Activated T-helper 2 cell treated with anti-CD3 and anti-CD28 coated beads, Interferon-gamma antibody, Interleukin-2, Interleukin-4, amounts not matched to agents 10 μg/mL and 5 μg/mL and 100 μg/mL, durations not matched to agents 14 hours and 24 hours and 36 hours (primary cell): ENCODE data around the gene GPX3. TPM values are rescaled to one million over a fixed set of nuclear protein-coding genes. Genes with fewer than 3 reads are reported as not detected.
A peak's percentile ranks its signal among the peaks of the same experiment; 100 is the strongest.

ENCODE experiments used
- DNase-seq: peaks from one replicate; pipeline ENCODE4 v3.0.0; 2021; ENCODE audit warnings: low spot score
- H3K27ac Mint-ChIP-seq: one replicate; pipeline ENCODE4 v1.8.0; 2021; ENCODE audit warnings: mixed read lengths
- H3K27me3 Mint-ChIP-seq: one replicate; pipeline ENCODE4 v1.8.0; 2021; ENCODE audit warnings: low read depth, mixed read lengths
- H3K36me3 Mint-ChIP-seq: one replicate; pipeline ENCODE4 v1.8.0; 2021; ENCODE audit warnings: low read depth, mixed read lengths
- H3K4me1 Mint-ChIP-seq: one replicate; pipeline ENCODE4 v1.8.0; 2021; ENCODE audit warnings: low read depth, mixed read lengths
- H3K4me3 Mint-ChIP-seq: one replicate; pipeline ENCODE4 v1.8.0; 2021; ENCODE audit warnings: low read depth, mild to moderate bottlenecking, moderate library complexity, mixed read lengths
- H3K9me3 Mint-ChIP-seq: one replicate; pipeline ENCODE4 v1.8.0; 2021; ENCODE audit warnings: mixed read lengths
- intact Hi-C: fragments of 100-400 bp; cut with micrococcal nuclease; formaldehyde crosslinking; loops from one replicate; pipeline ENCODE4 v1.15.1; 2023
- total RNA-seq: library from RNA; stranded (reverse); gene quantifications from 2 replicates; pipeline ENCODE4 v1.2.3, GENCODE V29; 2022

The GPX3 gene
- total RNA-seq, 1 donor from 2014 or later, result not detected

GRCh38 chr5:151058301-151058700, 37.9 kb downstream of the GPX3 start:
- Mint-ChIP-seq H3K27me3 (no peaks in the 10 kb centered on the region), H3K27ac (no peak overlapping the region), H3K36me3 (peaks cover 100% of the 10 kb centered on the region), H3K4me1 (peaks cover 47% of the 10 kb centered on the region), H3K9me3 (no peaks in the 10 kb centered on the region), H3K4me3 (no peak overlapping the region)
- DNase-seq, result no peak
- intact Hi-C loops, result no loop called here

DNA sequence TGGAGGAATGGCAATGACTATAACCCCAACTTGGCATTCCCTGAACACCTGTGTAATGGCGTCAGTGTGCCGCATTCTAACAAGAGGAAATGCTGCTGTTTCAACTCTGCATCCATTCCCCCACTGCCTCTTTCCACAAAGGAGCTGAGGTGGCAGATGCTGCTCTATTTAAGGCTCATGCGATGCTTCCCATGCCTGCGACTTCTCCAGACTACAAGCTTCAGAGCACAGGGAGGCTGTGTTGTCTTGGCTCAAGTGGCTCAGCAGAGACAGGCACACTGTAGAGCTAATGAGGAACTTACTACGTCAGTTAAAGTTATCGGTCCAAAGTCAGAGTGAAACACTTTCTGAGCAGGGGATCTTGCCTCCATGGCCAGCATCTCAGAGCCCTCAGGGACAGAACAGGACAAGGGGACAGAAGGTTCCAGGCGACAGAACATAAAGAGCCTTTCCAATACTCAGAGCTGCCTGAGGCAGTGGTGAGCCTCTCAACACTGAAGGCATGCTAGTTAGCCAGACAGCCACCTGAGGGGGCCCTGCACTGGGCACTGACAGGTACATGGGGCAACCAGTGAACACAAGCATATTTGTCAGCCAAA, 38.6 kb downstream of the GPX3 start:
- no peak overlapping the region for H3K4me3 Mint-ChIP-seq
- no peaks in the 10 kb centered on the region for H3K9me3 Mint-ChIP-seq
- H3K36me3 Mint-ChIP-seq, result peaks cover 100% of the 10 kb centered on the region
- peaks cover 46% of the 10 kb centered on the region for H3K4me1 Mint-ChIP-seq
- intact Hi-C loops, result no loop called here
- H3K27ac Mint-ChIP-seq, result peak overlapping the region; percentile 83
- no peaks in the 10 kb centered on the region for H3K27me3 Mint-ChIP-seq
- DNase-seq, result no peak

DNA sequence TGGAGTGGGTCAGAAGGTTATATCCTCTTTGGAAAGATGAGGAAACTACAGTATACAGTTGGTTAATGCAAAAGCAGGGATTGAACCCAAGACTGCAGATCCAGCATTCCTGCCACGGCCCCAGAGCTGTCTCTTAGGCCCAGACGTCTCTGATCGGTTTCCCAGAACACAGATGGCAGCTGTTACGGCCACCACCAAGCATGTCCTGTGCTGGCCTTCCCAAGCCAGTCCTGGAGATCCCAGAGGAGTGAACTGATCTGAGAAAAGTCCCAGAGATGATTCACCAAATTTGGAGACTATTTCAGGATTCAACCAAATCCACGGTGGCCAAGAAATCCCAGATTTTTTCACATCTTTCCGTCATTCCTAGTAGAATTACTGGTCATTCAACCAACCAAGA, 40.4 kb downstream of the GPX3 start:
- Mint-ChIP-seq H3K27ac (peak overlapping the region; percentile 83), H3K9me3 (no peaks in the 10 kb centered on the region), H3K36me3 (peaks cover 98% of the 10 kb centered on the region), H3K27me3 (no peaks in the 10 kb centered on the region), H3K4me1 (peaks cover 60% of the 10 kb centered on the region), H3K4me3 (no peak overlapping the region)
- DNase-seq, result no peak
- intact Hi-C loops, result no loop called here

- H3K9me3 Mint-ChIP-seq, result no peaks in the 10 kb centered on the region
- H3K36me3 Mint-ChIP-seq, result peaks cover 98% of the 10 kb centered on the region
- DNase-seq, result no peak
- intact Hi-C loops, result no loop called here
- H3K27me3 Mint-ChIP-seq, result no peaks in the 10 kb centered on the region
- H3K4me3 Mint-ChIP-seq, result no peak overlapping the region
- H3K4me1 Mint-ChIP-seq, result peaks cover 74% of the 10 kb centered on the region
- peak overlapping the region; percentile 89 for H3K27ac Mint-ChIP-seq
Observed at GRCh38 chr5:151062405-151063141, 42.2 kb downstream of the GPX3 start.

- H3K27ac Mint-ChIP-seq, result peak overlapping the region; percentile 89
- peaks cover 98% of the 10 kb centered on the region for H3K36me3 Mint-ChIP-seq
- H3K4me3 Mint-ChIP-seq, result peak overlapping the region; percentile 20
- H3K4me1 Mint-ChIP-seq, result peaks cover 82% of the 10 kb centered on the region
- intact Hi-C loops, result no loop called here
- no peaks in the 10 kb centered on the region for H3K27me3 Mint-ChIP-seq
- DNase-seq, result no peak
- no peaks in the 10 kb centered on the region for H3K9me3 Mint-ChIP-seq
Observed at GRCh38 chr5:151063142-151063989, 43.0 kb downstream of the GPX3 start.

DNA sequence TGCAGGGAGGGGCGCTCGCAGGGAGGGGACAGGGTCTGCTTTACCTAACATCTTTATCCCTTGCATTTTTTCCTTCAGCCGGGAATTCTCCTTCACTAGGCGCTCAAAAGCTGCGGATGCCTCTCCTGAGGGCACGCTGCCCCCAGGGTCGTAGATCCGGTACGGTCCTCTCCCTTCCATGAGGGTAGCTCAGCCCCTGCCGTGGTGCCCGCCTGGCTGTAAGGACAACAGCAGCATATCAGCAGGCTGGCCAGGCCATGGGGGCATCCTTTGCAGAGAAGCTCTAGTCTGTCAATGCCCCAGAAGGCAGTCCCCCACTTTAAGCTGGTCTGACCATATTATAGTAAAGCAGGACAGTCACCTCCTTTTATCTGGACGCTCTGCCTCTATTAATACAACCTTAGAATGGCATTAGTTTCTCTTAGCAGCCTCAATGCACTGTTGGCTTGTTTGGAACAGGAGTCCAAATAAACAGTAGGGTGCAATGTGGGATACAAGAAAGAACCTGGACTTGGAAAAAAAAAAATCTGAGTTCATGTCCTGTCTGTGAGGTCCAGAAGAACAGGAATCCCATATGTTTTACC, 44.6 kb downstream of the GPX3 start:
- H3K27me3 Mint-ChIP-seq, result no peaks in the 10 kb centered on the region
- peaks cover 98% of the 10 kb centered on the region for H3K36me3 Mint-ChIP-seq
- no peak for DNase-seq
- H3K4me3 Mint-ChIP-seq, result peak overlapping the region; percentile 53
- H3K27ac Mint-ChIP-seq, result peak overlapping the region; percentile 89
- intact Hi-C loops, result loop anchor here (1.0 kb wide), 2 partner anchors 13 to 33 kb away; no protein-coding TSS in a partner anchor
- no peaks in the 10 kb centered on the region for H3K9me3 Mint-ChIP-seq
- peaks cover 84% of the 10 kb centered on the region for H3K4me1 Mint-ChIP-seq

GRCh38 chr5:151065609-151066008, 45.2 kb downstream of the GPX3 start:
- Mint-ChIP-seq H3K36me3 (peaks cover 97% of the 10 kb centered on the region), H3K4me1 (peaks cover 84% of the 10 kb centered on the region), H3K4me3 (peak overlapping the region; percentile 53), H3K9me3 (no peaks in the 10 kb centered on the region), H3K27me3 (no peaks in the 10 kb centered on the region), H3K27ac (peak overlapping the region; percentile 89)
- no peak for DNase-seq
- intact Hi-C loops, result loop anchor here (1.0 kb wide), 2 partner anchors 13 to 33 kb away; no protein-coding TSS in a partner anchor

DNA sequence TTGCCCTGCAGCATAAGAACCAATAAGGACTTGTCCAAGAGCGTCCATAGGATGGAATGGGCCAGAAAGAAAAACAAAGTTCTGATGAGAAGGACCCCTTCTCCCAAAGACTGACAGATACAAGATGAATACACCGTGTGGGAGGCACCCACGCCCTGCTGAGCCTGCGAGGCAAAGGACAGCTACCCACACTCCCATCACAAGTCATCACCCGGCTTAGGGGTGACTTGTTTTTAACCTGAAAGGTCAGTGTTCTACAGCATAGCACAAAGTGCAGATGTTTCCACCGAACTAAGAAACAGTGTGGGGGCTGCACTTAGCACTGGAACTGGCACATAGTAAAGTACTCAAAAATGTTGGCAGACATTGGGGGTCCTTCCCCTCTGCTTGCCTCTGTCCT, 46.5 kb downstream of the GPX3 start:
- Mint-ChIP-seq H3K4me1 (peaks cover 85% of the 10 kb centered on the region), H3K27ac (peak overlapping the region; percentile 89), H3K4me3 (peak overlapping the region; percentile 53), H3K9me3 (no peaks in the 10 kb centered on the region), H3K36me3 (peaks cover 95% of the 10 kb centered on the region), H3K27me3 (no peaks in the 10 kb centered on the region)
- no peak for DNase-seq
- intact Hi-C loops, result no loop called here

DNA sequence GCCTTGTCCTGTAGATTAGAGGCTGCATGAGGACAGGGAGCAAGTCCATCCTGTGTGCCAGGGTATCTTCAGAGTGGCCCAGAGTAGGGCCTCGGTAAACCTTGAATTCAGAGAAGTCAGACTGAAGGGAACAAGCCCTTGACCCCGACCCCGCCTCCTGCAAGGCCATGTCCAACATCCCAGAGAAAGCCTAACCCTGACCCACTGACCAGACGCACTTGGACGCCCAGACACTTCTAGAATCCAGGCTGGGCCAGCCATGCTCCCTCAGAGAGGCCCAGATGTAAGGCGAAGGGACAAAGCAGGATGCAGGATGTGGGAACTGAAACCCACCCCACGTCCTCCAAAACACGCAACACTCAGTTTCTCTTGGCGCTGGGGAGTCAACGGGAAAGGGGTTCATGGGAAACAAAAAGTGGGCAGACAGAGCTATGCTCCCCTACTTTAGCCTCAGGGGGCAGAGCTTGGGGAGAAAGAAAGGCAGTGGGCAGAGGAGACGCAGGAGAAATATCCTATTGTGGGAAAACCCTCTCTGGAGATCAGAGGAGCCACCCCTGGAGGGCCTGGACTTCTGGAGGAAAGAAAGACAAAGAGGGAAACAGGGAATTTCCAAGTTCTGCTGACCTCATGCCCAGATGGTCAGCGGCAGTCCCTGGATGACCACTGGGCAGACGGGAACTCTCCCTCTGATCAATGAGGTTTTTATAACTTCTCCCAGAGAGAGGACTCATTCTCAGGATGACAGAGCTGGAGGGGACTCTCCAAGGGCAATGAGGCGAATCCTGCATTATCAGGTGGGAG, 47.4 kb downstream of the GPX3 start:
- Mint-ChIP-seq H3K9me3 (no peaks in the 10 kb centered on the region), H3K36me3 (peaks cover 95% of the 10 kb centered on the region), H3K4me3 (peak overlapping the region; percentile 57), H3K4me1 (peaks cover 90% of the 10 kb centered on the region), H3K27ac (peak overlapping the region; percentile 89), H3K27me3 (no peaks in the 10 kb centered on the region)
- no peak for DNase-seq
- intact Hi-C loops, result loop anchor here (2.0 kb wide), 2 partner anchors 27 to 85 kb away; no protein-coding TSS in a partner anchor

- peak overlapping the region; percentile 57 for H3K4me3 Mint-ChIP-seq
- intact Hi-C loops, result loop anchor here (1.0 to 2.0 kb wide), 3 partner anchors 10 to 84 kb away; no protein-coding TSS in a partner anchor
Observed at GRCh38 chr5:151068433-151069197, 48.2 kb downstream of the GPX3 start.

DNA sequence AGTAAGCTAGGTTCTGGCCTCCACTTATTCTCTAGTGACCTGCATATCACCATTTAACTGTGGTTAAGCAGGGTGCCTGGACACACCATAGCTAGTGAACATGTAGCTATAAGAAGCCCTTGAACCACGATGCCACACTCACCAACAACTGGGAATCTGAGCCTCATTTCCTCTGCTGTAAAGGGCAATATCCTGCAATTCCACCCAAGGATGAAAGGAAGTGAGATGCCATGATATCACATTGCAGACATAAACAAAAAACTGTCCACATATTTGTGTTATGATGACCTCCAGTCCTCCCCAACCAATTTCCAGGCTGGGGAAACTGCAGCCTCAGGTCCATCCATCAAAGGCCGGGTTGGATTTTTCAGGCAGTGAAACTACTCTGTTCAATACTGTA, 50.1 kb downstream of the GPX3 start:
- Mint-ChIP-seq H3K27me3 (no peaks in the 10 kb centered on the region), H3K36me3 (peaks cover 95% of the 10 kb centered on the region), H3K9me3 (no peaks in the 10 kb centered on the region), H3K4me3 (no peak overlapping the region), H3K27ac (peak overlapping the region; percentile 89), H3K4me1 (peaks cover 82% of the 10 kb centered on the region)
- intact Hi-C loops, result no loop called here
- DNase-seq, result no peak

More at GRCh38 chr5:151068433-151069197, 48.2 kb downstream of the GPX3 start:
- H3K36me3 Mint-ChIP-seq, result peaks cover 95% of the 10 kb centered on the region
- H3K27me3 Mint-ChIP-seq, result no peaks in the 10 kb centered on the region
- no peak for DNase-seq
- peaks cover 87% of the 10 kb centered on the region for H3K4me1 Mint-ChIP-seq
- no peaks in the 10 kb centered on the region for H3K9me3 Mint-ChIP-seq
- peak overlapping the region; percentile 89 for H3K27ac Mint-ChIP-seq
